ENCODE measurements around the gene GLS. TPM values are rescaled to one million over a fixed set of nuclear protein-coding genes. Genes with fewer than 3 reads are reported as not detected.

Gene GLS
- total RNA-seq, 3 donors from 2014 or later (not counting 1 experiment from before 2014, with no cell fraction given) = 279 to 322 (median 285) TPM

- H3K4me3 Mint-ChIP-seq = no peak overlapping the region
- DNase-seq = no peak
- peaks cover 57% of the 10 kb centered on the region for H3K36me3 Mint-ChIP-seq
- no peaks in the 10 kb centered on the region for H3K9me3 ChIP-seq (ENCODE audit: control insufficient read depth, insufficient read depth, low read length)
- ATAC-seq = no peak
- no peaks in the 10 kb centered on the region for H3K27me3 Mint-ChIP-seq (ENCODE audit: low read depth in 2 of 2)
- peaks cover 0 to 6% of the 10 kb centered on the region in 2 donors for H3K4me1 Mint-ChIP-seq
- no peak overlapping the region for H3K4me3 ChIP-seq (ENCODE audit: low read length)
- H3K9me3 Mint-ChIP-seq = no peaks in the 10 kb centered on the region
- peaks cover 98% of the 10 kb centered on the region for H3K36me3 ChIP-seq (ENCODE audit: control insufficient read depth, insufficient read depth, low read length)
- no peaks in the 10 kb centered on the region for H3K27me3 ChIP-seq (ENCODE audit: control insufficient read depth, insufficient read depth, low read length)
- no peak overlapping the region for H3K27ac ChIP-seq (ENCODE audit: low read length)
- no peaks in the 10 kb centered on the region for H3K4me1 ChIP-seq (ENCODE audit: control insufficient read depth, insufficient read depth, low read length)
- intact Hi-C loops (cut with micrococcal nuclease) = no loop called here
- no peak overlapping the region for H3K27ac Mint-ChIP-seq
- WGBS (ENCODE audit: insufficient coverage) = 96% methylated on average over 2 of the region's 2 CpGs
- TF ChIP-seq CTCF (IDR thresholded peaks at IDR 0.05) = no peak
Measured at GRCh38 chr2:190976521-190976920, 95.9 kb downstream of the GLS start.

- no peak for TF ChIP-seq CTCF (IDR thresholded peaks at IDR 0.05)
- no peak overlapping the region for H3K4me3 Mint-ChIP-seq
- H3K27ac Mint-ChIP-seq = peak overlapping the region; percentile 9 to 70
- DNase-seq (no peak), ATAC-seq (no peak)
- H3K27me3 ChIP-seq (ENCODE audit: control insufficient read depth, insufficient read depth, low read length) = no peaks in the 10 kb centered on the region
- no peaks in the 10 kb centered on the region for H3K9me3 ChIP-seq (ENCODE audit: control insufficient read depth, insufficient read depth, low read length)
- no peak overlapping the region for H3K4me3 ChIP-seq (ENCODE audit: low read length)
- H3K27ac ChIP-seq (ENCODE audit: low read length) = no peak overlapping the region
- WGBS (ENCODE audit: insufficient coverage) = 98% methylated on average over 4 of the region's 5 CpGs
- intact Hi-C loops (cut with micrococcal nuclease) = no loop called here
- H3K9me3 Mint-ChIP-seq = no peaks in the 10 kb centered on the region
- H3K36me3 ChIP-seq (ENCODE audit: control insufficient read depth, insufficient read depth, low read length) = peaks cover 100% of the 10 kb centered on the region
- H3K4me1 ChIP-seq (ENCODE audit: control insufficient read depth, insufficient read depth, low read length) = no peaks in the 10 kb centered on the region
- peaks cover 66% of the 10 kb centered on the region for H3K36me3 Mint-ChIP-seq
- H3K4me1 Mint-ChIP-seq = peaks cover 0 to 6% of the 10 kb centered on the region in 2 donors
- no peaks in the 10 kb centered on the region for H3K27me3 Mint-ChIP-seq (ENCODE audit: low read depth in 2 of 2)
Measured at GRCh38 chr2:190977505-190977904, 96.9 kb downstream of the GLS start.

GRCh38 chr2:190978389-190979053 is 97.9 kb downstream of the GLS start:
- Mint-ChIP-seq H3K36me3 (peaks cover 68% of the 10 kb centered on the region), H3K4me1 (peaks cover 0 to 6% of the 10 kb centered on the region in 2 donors), H3K9me3 (no peaks in the 10 kb centered on the region), H3K4me3 (no peak overlapping the region), H3K27ac (peak overlapping the region in 1 of 2 donors; percentile 70), H3K27me3 (ENCODE audit: low read depth in 2 of 2) (no peaks in the 10 kb centered on the region)
- Histone ChIP-seq H3K9me3 (ENCODE audit: control insufficient read depth, insufficient read depth, low read length) (no peaks in the 10 kb centered on the region), H3K27me3 (ENCODE audit: control insufficient read depth, insufficient read depth, low read length) (no peaks in the 10 kb centered on the region), H3K36me3 (ENCODE audit: control insufficient read depth, insufficient read depth, low read length) (peaks cover 100% of the 10 kb centered on the region), H3K27ac (ENCODE audit: low read length) (no peak overlapping the region), H3K4me3 (ENCODE audit: low read length) (no peak overlapping the region), H3K4me1 (ENCODE audit: control insufficient read depth, insufficient read depth, low read length) (no peaks in the 10 kb centered on the region)
- WGBS (ENCODE audit: insufficient coverage) = 91% methylated on average over 17 of the region's 17 CpGs
- ATAC-seq = no peak
- DNase-seq = no peak
- intact Hi-C loops (cut with micrococcal nuclease) = no loop called here
- TF ChIP-seq CTCF (IDR thresholded peaks at IDR 0.05) = no peak
